Measurements from ENCODE around the gene GPS1.

Gene GPS1

DNA sequence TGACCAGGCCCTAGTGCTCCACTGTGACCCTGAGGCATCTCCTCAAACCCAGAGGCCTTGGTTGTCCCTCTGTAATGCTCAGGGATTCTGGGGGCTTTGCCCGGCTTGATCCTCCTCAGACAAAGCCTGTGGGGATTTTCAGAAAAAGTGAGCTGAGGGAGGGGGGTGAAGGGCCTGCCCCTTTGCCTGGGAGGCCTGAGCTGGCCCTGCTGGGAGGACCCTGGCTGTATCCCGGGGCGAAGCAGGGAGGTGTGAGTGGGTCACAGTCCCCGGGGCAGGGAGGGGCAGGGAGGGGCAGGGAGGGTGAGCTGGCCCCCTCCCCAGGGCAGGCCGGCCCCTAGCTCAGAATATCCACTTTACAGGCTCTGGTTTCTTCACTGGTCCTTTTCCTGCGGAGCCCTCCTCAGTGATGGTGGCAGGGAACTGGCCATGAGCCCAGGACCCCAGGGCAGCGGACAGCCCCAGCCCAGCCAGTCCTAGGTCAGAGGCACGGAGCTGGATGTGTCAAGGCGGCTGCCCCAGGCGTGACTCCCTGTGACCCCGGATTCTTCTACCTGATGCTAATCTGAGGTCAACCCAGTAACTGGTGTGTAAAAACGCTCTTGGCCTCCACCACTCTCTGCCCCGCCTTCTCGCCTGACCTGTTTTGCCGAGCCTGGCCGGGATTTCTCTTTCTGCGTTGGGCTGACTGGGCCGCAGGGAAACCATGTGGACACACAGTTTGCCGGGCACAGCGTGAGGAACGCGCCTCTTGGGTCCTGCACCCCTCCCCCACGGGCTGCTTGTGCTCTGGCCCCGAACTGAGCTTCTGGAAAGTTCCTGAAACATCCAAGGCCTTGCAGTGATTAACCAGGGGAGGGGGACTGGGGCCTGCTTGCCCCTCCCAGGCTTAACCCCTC is 52.1 kb downstream of the GPS1 start:
- peak; percentile 97 for DNase-seq
- no peak overlapping the region for H2BK12ac ChIP-seq (ENCODE audit: low read length)
- no peaks in the 10 kb centered on the region for H3K27me3 ChIP-seq (ENCODE audit: insufficient read depth, low read length)
- H3K36me3 ChIP-seq (ENCODE audit: control insufficient read depth in 1 of 2, insufficient read depth in 2 of 2, low read length in 2 of 2), result no peaks in the 10 kb centered on the region
- peak overlapping the region; percentile 24 for H3K4me2 ChIP-seq (ENCODE audit: low read length)
- H3K4me1 ChIP-seq (ENCODE audit: control insufficient read depth in 1 of 2, insufficient read depth in 2 of 2, low read length in 2 of 2), result peaks cover 51 to 64% of the 10 kb centered on the region in 2 experiments
- no peak overlapping the region for H3K23ac ChIP-seq (ENCODE audit: low read length)
- WGBS (ENCODE audit: extremely low coverage, insufficient coverage, insufficient read length), result no CpG with 5 or more reads among the region's 24 CpGs
- H3K27ac ChIP-seq (ENCODE audit: low read depth, low read length), result peak overlapping the region; percentile 69
- H3K14ac ChIP-seq (ENCODE audit: low read length), result no peak overlapping the region
- H3K18ac ChIP-seq (ENCODE audit: low read length), result no peak overlapping the region
- no peak overlapping the region for H4K8ac ChIP-seq (ENCODE audit: low read depth, low read length)
- H2BK120ac ChIP-seq (ENCODE audit: insufficient read depth, low read length, poor library complexity), result no peak overlapping the region
- H4K91ac ChIP-seq (ENCODE audit: low read depth, low read length), result no peak overlapping the region
- no peak overlapping the region for H3K4me3 ChIP-seq (ENCODE audit: low read depth, low read length)
- no peak overlapping the region for H4K12ac ChIP-seq (ENCODE audit: low read depth, low read length)
- H3K9me3 ChIP-seq (ENCODE audit: insufficient read depth, low read depth, low read length), result no peaks in the 10 kb centered on the region
- H2BK5ac ChIP-seq (ENCODE audit: low read depth, low read length, poor library complexity), result peak overlapping the region; percentile 4
- H3K4ac ChIP-seq (ENCODE audit: low read depth, low read length), result no peak overlapping the region
- H2AK5ac ChIP-seq (ENCODE audit: low read length), result no peak overlapping the region
- peaks cover 25% of the 10 kb centered on the region for H3K79me1 ChIP-seq (ENCODE audit: low read length)
- no peak overlapping the region for H2AFZ ChIP-seq (ENCODE audit: insufficient read depth, low read length, poor library complexity)
- peaks cover 6% of the 10 kb centered on the region for H3K79me2 ChIP-seq (ENCODE audit: control insufficient read depth, insufficient read depth, low read length, poor library complexity)
- no peak overlapping the region for H3K9ac ChIP-seq (ENCODE audit: low read length)

- no peaks in the 10 kb centered on the region for H3K9me3 ChIP-seq (ENCODE audit: insufficient read depth, low read depth, low read length)
- H3K27ac ChIP-seq (ENCODE audit: low read depth, low read length), result peak overlapping the region; percentile 27
- peak overlapping the region; percentile 16 for H3K18ac ChIP-seq (ENCODE audit: low read length)
- H3K4me2 ChIP-seq (ENCODE audit: low read length), result no peak overlapping the region
- H2BK5ac ChIP-seq (ENCODE audit: low read depth, low read length, poor library complexity), result no peak overlapping the region
- no peaks in the 10 kb centered on the region for H3K36me3 ChIP-seq (ENCODE audit: control insufficient read depth in 1 of 2, insufficient read depth in 2 of 2, low read length in 2 of 2)
- H3K27me3 ChIP-seq (ENCODE audit: insufficient read depth, low read length), result no peaks in the 10 kb centered on the region
- peaks cover 16% of the 10 kb centered on the region for H3K79me1 ChIP-seq (ENCODE audit: low read length)
- no peak overlapping the region for H3K4ac ChIP-seq (ENCODE audit: low read depth, low read length)
- DNase-seq, result peak in 1 of 2 donors; percentile 55
- H4K91ac ChIP-seq (ENCODE audit: low read depth, low read length), result peak overlapping the region; percentile 48
- WGBS (ENCODE audit: extremely low coverage, insufficient coverage, insufficient read length), result no CpG with 5 or more reads among the region's 11 CpGs
- H4K12ac ChIP-seq (ENCODE audit: low read depth, low read length), result no peak overlapping the region
- no peak overlapping the region for H3K23ac ChIP-seq (ENCODE audit: low read length)
- H3K14ac ChIP-seq (ENCODE audit: low read length), result peak overlapping the region; percentile 38
- H3K4me1 ChIP-seq (ENCODE audit: control insufficient read depth in 1 of 2, insufficient read depth in 2 of 2, low read length in 2 of 2), result peaks cover 41 to 55% of the 10 kb centered on the region in 2 experiments
- no peak overlapping the region for H2BK120ac ChIP-seq (ENCODE audit: insufficient read depth, low read length, poor library complexity)
- H3K9ac ChIP-seq (ENCODE audit: low read length), result no peak overlapping the region
- H2AK5ac ChIP-seq (ENCODE audit: low read length), result peak overlapping the region; percentile 83
- no peak overlapping the region for H4K8ac ChIP-seq (ENCODE audit: low read depth, low read length)
- no peak overlapping the region for H3K4me3 ChIP-seq (ENCODE audit: low read depth, low read length)
- no peak overlapping the region for H2AFZ ChIP-seq (ENCODE audit: insufficient read depth, low read length, poor library complexity)
- peak overlapping the region; percentile 67 for H2BK12ac ChIP-seq (ENCODE audit: low read length)
- no peaks in the 10 kb centered on the region for H3K79me2 ChIP-seq (ENCODE audit: control insufficient read depth, insufficient read depth, low read length, poor library complexity)
Observed at GRCh38 chr17:82104797-82105416, 53.2 kb downstream of the GPS1 start.

DNA sequence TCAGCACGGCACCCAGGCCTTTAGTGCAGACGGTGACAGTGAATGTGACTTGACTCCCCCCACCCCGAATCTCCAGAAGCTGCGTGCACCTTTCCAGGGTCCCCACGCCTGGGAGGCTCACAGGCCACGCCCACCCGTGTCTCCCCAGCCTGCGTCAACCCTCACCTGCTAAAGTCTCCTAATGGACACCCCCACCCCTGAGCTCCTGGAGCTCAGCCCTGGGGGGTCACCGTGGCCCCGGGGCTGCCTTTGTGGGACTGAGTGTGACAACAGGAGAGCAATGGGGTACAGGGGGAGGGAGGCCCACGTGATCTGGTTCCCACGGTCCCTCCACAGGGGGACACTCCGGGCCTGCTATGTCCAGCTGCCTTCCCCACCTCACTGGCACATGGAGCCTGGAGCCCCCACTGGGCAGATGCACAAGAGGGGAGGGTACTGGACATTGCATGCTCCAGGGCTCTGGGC is 53.8 kb downstream of the GPS1 start:
- Histone ChIP-seq H3K36me3 (ENCODE audit: control insufficient read depth in 1 of 2, insufficient read depth in 2 of 2, low read length in 2 of 2) (no peaks in the 10 kb centered on the region), H3K4me1 (ENCODE audit: control insufficient read depth in 1 of 2, insufficient read depth in 2 of 2, low read length in 2 of 2) (peaks cover 38 to 51% of the 10 kb centered on the region in 2 experiments), H3K79me2 (ENCODE audit: control insufficient read depth, insufficient read depth, low read length, poor library complexity) (no peaks in the 10 kb centered on the region), H2BK120ac (ENCODE audit: insufficient read depth, low read length, poor library complexity) (no peak overlapping the region), H4K12ac (ENCODE audit: low read depth, low read length) (no peak overlapping the region), H3K14ac (ENCODE audit: low read length) (peak overlapping the region; percentile 5), H3K27ac (ENCODE audit: low read depth, low read length) (no peak overlapping the region), H4K91ac (ENCODE audit: low read depth, low read length) (no peak overlapping the region), H3K4me2 (ENCODE audit: low read length) (no peak overlapping the region), H3K4me3 (ENCODE audit: low read depth, low read length) (no peak overlapping the region), H2BK12ac (ENCODE audit: low read length) (peak overlapping the region; percentile 67), H2AFZ (ENCODE audit: insufficient read depth, low read length, poor library complexity) (no peak overlapping the region), H2AK5ac (ENCODE audit: low read length) (peak overlapping the region; percentile 38), H4K8ac (ENCODE audit: low read depth, low read length) (no peak overlapping the region), H3K79me1 (ENCODE audit: low read length) (peaks cover 16% of the 10 kb centered on the region), H2BK5ac (ENCODE audit: low read depth, low read length, poor library complexity) (no peak overlapping the region), H3K18ac (ENCODE audit: low read length) (peak overlapping the region; percentile 16), H3K9ac (ENCODE audit: low read length) (no peak overlapping the region), H3K9me3 (ENCODE audit: insufficient read depth, low read depth, low read length) (no peaks in the 10 kb centered on the region), H3K23ac (ENCODE audit: low read length) (no peak overlapping the region), H3K4ac (ENCODE audit: low read depth, low read length) (no peak overlapping the region), H3K27me3 (ENCODE audit: insufficient read depth, low read length) (no peaks in the 10 kb centered on the region)
- DNase-seq, result no peak
- no CpG with 5 or more reads among the region's 13 CpGs for WGBS (ENCODE audit: extremely low coverage, insufficient coverage, insufficient read length)

DNA sequence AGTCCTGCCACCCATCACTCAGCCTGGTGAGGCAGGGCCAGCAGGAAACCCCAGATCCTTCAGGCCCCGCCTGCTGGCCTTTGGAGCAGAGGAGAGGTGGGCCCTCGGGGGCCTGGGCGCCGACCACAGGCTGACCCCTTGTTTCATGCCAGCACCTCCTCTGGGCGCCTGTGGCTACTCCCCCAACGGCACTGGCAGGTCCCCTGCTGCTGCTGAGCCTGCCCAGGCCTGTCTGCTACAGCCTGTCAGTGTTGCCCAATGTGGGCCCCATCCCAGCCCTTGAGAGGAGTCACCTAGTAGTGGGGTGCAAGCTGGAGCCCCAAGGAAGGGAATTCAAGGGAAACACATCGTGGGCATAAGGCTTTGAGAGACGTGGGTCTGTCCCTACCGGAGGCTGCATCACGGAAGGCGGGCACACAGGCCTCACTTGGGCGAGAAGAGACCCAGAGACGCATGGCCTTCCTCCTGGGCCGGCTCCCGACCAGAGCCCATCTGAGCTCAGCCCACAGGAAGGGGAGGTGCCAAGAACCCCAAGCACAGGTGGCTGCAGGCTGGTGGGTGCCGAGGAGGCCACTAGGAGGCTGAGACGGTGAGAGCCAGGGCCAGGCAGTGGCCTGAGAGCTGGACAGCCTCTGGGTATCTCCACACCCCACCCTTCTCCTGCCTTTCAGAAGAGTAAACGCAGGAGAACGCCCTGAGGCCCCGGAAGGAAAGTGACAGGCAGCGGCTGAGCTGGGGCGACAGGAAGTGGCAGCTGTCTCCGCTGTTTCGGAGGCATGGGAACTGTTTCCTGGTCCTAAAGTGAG is 54.4 kb downstream of the GPS1 start:
- no peaks in the 10 kb centered on the region for H3K9me3 ChIP-seq (ENCODE audit: insufficient read depth, low read depth, low read length)
- peak overlapping the region; percentile 7 for H3K14ac ChIP-seq (ENCODE audit: low read length)
- H2AK5ac ChIP-seq (ENCODE audit: low read length), result peak overlapping the region; percentile 38
- H3K23ac ChIP-seq (ENCODE audit: low read length), result no peak overlapping the region
- H4K8ac ChIP-seq (ENCODE audit: low read depth, low read length), result no peak overlapping the region
- H3K27me3 ChIP-seq (ENCODE audit: insufficient read depth, low read length), result no peaks in the 10 kb centered on the region
- no peaks in the 10 kb centered on the region for H3K79me2 ChIP-seq (ENCODE audit: control insufficient read depth, insufficient read depth, low read length, poor library complexity)
- H4K91ac ChIP-seq (ENCODE audit: low read depth, low read length), result no peak overlapping the region
- peak overlapping the region; percentile 7 for H3K4me2 ChIP-seq (ENCODE audit: low read length)
- H3K4me3 ChIP-seq (ENCODE audit: low read depth, low read length), result no peak overlapping the region
- no peak overlapping the region for H3K4ac ChIP-seq (ENCODE audit: low read depth, low read length)
- peaks cover 37 to 50% of the 10 kb centered on the region in 2 experiments for H3K4me1 ChIP-seq (ENCODE audit: control insufficient read depth in 1 of 2, insufficient read depth in 2 of 2, low read length in 2 of 2)
- H2AFZ ChIP-seq (ENCODE audit: insufficient read depth, low read length, poor library complexity), result peak overlapping the region; percentile 13
- H3K36me3 ChIP-seq (ENCODE audit: control insufficient read depth in 1 of 2, insufficient read depth in 2 of 2, low read length in 2 of 2), result no peaks in the 10 kb centered on the region
- peak overlapping the region; percentile 16 for H3K18ac ChIP-seq (ENCODE audit: low read length)
- H2BK5ac ChIP-seq (ENCODE audit: low read depth, low read length, poor library complexity), result no peak overlapping the region
- no peak overlapping the region for H3K27ac ChIP-seq (ENCODE audit: low read depth, low read length)
- peaks cover 16% of the 10 kb centered on the region for H3K79me1 ChIP-seq (ENCODE audit: low read length)
- H2BK120ac ChIP-seq (ENCODE audit: insufficient read depth, low read length, poor library complexity), result no peak overlapping the region
- DNase-seq, result peak; percentile 86 to 91
- no peak overlapping the region for H2BK12ac ChIP-seq (ENCODE audit: low read length)
- H4K12ac ChIP-seq (ENCODE audit: low read depth, low read length), result no peak overlapping the region
- no CpG with 5 or more reads among the region's 24 CpGs for WGBS (ENCODE audit: extremely low coverage, insufficient coverage, insufficient read length)
- no peak overlapping the region for H3K9ac ChIP-seq (ENCODE audit: low read length)
